Measurements from ENCODE around the gene BEGAIN.

BEGAIN gene

GRCh38 chr14:100554696-100555320, 32.4 kb downstream of the BEGAIN start:
- in situ Hi-C loops (cut with HindIII; ENCODE audit: low sequenced_read_pairs), result no loop called here

DNA sequence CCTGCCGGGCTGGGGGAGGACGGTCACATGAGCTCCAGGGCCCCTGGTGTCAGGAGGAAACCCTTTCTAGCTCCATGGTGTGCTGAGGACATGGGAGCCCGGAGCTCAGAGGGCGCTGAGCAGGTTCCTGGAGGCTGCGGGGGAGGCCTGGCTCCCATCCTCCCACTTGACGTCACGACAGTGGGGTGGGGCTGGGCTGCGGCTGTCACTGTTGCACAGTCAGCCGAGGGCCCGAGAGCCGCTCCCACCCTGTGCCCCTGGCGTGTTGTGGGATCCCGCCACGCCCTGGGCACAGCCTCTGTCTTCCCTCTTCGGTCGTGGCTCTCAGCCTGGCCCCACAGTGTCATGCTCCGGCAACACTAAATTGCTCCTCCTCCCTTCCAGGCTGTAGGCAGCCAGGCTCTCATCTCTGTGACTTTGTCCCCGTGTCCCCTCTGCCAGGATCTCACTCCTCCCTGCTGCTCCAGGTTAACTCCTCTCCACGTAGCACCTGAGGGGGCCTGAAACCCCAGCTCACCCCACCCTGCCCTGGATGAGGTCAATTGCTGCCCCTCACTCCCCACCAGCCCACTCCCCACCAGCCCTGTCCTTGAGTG, 33.0 kb downstream of the BEGAIN start:
- in situ Hi-C loops (cut with HindIII; ENCODE audit: low sequenced_read_pairs), result no loop called here

- in situ Hi-C loops (cut with HindIII; ENCODE audit: low sequenced_read_pairs), result no loop called here
These were observed 33.7 kb downstream of the BEGAIN start for GRCh38 chr14:100553471-100553870.

- in situ Hi-C loops (cut with HindIII; ENCODE audit: low sequenced_read_pairs), result no loop called here
These were observed 34.6 kb downstream of the BEGAIN start for GRCh38 chr14:100552524-100553125.

DNA sequence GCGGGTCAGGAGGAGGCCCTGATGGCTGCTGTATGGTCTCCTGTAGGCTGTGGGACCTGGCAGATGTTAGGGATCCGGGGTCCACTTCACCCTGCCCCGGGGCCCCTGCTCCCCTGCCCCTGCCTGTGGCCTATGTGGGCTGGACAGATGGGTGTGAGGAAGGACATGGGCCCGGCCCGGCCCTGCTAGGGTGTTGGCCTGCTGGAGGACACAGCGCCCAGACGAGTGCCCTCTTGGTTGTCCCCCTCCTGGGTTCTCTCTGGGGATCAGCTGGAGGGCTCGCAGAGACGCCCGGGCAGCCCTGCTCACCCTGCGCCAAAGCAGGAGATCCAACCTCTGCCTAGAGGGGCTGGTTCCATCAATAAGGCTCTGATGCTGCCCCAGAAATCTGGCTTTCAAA, 36.2 kb downstream of the BEGAIN start:
- in situ Hi-C loops (cut with HindIII; ENCODE audit: low sequenced_read_pairs), result no loop called here

- in situ Hi-C loops (cut with HindIII; ENCODE audit: low sequenced_read_pairs), result no loop called here
These were observed 37.2 kb downstream of the BEGAIN start for GRCh38 chr14:100549834-100550625.

DNA sequence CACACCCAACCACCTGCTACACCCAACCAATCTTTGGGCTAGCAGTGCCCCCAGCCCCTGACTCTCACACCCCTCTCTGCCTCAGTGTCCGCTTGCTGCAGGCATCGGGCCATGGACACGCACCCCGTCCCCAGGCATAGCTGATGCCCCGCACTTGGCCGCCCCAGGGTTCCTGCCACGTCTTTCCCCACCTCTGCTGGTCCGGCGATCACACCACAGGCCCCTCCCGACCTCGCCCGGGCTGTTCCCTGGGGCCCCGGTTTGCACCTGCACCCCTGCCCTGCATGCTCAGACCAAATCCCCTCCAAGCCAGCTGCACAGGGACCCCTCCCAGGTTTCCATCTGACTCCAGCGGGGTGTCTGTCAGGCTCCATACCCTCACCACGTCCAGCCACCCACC, 38.3 kb downstream of the BEGAIN start:
- in situ Hi-C loops (cut with HindIII; ENCODE audit: low sequenced_read_pairs), result no loop called here

DNA sequence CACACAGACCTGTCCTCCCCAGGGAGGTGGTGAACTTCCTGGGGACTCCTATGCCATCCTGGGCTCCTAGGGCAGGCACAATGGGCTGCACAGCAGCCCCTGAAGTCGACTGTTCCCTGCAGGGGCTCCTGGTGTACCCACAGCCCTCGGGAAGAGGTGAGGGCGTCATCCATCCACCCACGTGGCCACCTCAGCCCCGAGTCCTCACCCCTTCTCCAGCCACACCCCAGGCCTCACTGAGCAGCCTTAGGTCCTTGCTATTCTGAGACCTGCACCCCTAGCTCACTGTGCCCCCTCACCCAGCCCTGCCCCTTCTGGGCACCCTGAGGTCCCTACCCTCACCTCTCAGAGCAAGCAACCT, 38.9 kb downstream of the BEGAIN start:
- in situ Hi-C loops (cut with HindIII; ENCODE audit: low sequenced_read_pairs), result no loop called here

- in situ Hi-C loops (cut with HindIII; ENCODE audit: low sequenced_read_pairs), result no loop called here
These were observed 39.5 kb downstream of the BEGAIN start for GRCh38 chr14:100547633-100548294.

GRCh38 chr14:100546051-100546443, 41.2 kb downstream of the BEGAIN start:
- in situ Hi-C loops (cut with HindIII; ENCODE audit: low sequenced_read_pairs), result no loop called here

DNA sequence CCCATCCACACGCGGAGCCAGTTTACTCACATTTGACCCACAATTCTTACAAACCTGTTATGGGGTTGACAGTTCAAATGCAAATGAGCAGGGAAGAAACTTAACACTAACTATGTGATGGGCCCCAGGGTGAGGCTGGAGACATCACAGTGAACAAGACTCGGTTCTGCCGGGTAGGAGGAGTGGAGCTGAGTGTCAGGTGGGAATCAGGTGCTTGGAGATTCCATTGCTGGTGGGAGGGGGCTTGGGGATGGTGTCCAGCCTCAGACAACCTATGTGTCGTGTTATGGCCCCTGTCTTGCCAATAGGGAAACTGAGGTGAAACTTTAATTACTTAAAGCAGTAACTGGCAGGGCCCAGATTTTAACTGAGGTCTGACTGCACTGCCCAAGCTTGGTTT, 41.9 kb downstream of the BEGAIN start:
- in situ Hi-C loops (cut with HindIII; ENCODE audit: low sequenced_read_pairs), result no loop called here

GRCh38 chr14:100544506-100545141, 42.6 kb downstream of the BEGAIN start:
- in situ Hi-C loops (cut with HindIII; ENCODE audit: low sequenced_read_pairs), result no loop called here

DNA sequence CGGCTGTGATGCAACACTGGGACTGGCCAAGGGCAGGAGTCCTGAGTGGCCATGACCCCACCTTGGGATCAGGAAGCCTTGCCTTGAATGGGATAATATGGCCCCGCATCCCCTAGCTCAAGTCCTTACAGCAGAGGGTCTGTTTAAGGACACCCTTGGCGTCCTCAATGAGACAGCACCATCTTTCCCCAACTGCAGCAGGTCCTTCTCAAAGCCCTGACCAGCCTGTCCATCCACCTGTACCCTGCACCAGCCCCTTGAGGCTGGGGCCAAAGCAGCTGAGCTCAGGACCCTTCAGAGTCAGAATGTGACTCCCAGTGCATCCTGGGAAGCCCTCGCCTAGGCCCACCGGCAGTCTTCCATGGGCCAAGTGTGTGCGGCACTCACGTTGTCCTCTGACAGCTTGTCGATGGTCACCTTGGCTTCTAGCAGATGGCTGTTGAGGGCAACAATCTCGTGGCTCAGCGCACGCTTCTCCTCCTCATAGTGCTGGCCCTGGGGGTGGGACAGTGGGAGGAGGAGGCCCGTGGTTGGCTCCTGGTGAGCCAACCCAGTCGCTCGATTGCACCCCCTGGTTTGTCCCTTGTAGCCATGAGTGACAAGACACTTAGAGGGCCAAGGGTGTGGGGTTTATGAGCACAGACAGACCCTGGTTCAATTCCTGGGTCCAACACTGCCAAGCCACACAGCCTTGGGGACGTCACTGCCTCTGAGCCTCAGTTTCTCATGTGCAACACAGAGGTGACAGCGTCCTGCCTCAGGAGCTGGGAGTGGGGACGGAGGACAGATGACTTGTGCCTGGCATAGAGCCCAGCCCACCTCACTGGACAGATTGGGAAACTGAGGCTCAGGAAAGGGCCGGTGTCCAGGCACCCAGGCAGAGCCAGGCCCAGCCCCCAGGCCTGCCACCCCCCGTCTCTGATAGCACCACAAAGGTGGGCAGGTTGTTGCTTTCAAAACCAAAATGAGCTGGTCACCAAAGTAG, 43.5 kb downstream of the BEGAIN start:
- in situ Hi-C loops (cut with HindIII; ENCODE audit: low sequenced_read_pairs), result no loop called here

DNA sequence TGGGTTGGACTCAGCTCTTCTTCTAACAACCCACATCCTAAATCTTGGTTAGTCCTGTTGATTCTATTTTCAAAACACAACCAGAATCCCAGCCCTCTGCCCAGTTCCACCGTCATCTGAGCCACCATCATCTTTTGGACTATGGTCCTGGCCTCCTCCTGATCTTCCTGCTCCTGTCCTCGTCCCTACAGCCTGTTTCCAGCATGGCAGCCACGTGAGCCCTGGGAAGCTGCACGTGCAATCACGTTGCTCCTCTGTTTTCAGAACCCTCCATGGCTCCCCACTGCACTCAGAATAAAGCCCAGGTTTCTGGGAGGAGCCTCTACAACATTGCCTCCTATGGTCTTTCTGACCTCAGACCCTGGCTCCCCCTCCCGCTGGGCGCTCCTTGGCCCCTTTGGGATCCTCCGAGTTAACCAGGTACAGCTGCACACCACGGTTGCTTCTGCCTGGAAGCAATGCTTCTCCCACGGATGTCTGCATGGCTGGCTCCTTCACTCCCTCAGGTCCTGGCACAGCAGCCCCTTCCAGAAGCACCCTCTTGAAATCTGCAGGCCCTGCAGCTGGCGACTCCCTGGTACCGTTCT, 44.5 kb downstream of the BEGAIN start:
- in situ Hi-C loops (cut with HindIII; ENCODE audit: low sequenced_read_pairs), result no loop called here

- in situ Hi-C loops (cut with HindIII; ENCODE audit: low sequenced_read_pairs), result no loop called here
These were observed 45.3 kb downstream of the BEGAIN start for GRCh38 chr14:100541621-100542560.

DNA sequence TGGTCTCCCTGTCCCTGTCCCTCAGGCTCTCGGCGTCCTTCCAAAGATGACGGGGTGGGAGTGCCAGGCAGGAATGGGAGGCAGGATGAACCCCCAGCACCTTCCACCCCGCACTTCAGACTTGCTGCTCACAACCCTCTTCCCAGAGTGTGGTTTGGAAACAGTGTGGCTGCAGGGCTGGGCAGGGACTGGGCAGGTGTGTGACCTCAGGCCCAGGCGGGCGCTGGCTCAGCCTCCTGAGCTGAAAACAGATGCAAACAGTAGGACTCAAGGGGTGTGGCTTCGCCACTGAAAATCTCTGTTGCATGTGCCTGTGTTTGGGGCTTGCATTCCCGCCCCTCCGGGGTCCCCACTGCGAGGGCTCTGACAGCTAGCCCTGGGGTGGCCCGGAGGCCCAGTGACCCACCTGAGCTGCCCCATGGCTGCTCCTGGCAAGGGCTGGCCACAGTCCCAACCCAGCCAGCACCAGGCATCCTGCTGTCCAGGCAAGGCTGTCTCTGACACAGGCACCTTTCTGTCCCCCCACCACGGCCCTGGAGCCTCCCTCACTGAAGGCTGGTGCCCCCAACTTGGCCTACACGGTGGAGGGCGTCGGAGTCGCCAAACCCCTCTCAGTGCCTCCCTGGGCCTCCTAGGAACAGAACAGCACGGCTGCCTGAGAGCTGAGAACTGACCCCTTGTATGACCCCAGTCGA, 46.1 kb downstream of the BEGAIN start:
- in situ Hi-C loops (cut with HindIII; ENCODE audit: low sequenced_read_pairs), result no loop called here

- in situ Hi-C loops (cut with HindIII; ENCODE audit: low sequenced_read_pairs), result no loop called here
These were observed 46.9 kb downstream of the BEGAIN start for GRCh38 chr14:100540141-100540925.
